Sigmoid colon (tissue), 4 donors: ENCODE measurements around the gene SLC35F6.

Source experiments
- EP300 ChIP-seq, 4 donors: sonication (generic); formaldehyde crosslinking; IDR thresholded peaks; one replicate each; pipeline ENCODE4 v1.6.1; 2017; ENCODE audit warnings: antibody characterized with exemption in 4 of 4
- POLR2A ChIP-seq, 2 donors: fragments of 450-650 bp; IDR thresholded peaks; one replicate each; pipeline ENCODE4 v1.6.1; 2016; ENCODE audit warnings: antibody characterized with exemption in 2 of 2, mild to moderate bottlenecking in 2 of 2, moderate library complexity in 2 of 2
- POLR2AphosphoS5 ChIP-seq, 4 donors: sonication (generic); formaldehyde crosslinking; IDR thresholded peaks; one replicate each; pipeline ENCODE4 v1.6.1; 2017; ENCODE audit warnings: antibody characterized with exemption in 4 of 4
- TF ChIP-seq, protein P1 (sequence below), 4 experiments: fragments of 450-650 bp in 3 of 4; fragments of 200-600 bp in 1 of 4; IDR thresholded peaks; one replicate each; pipeline ENCODE4 v1.5.1; 2016 to 2019; ENCODE audit warnings: antibody characterized with exemption in 4 of 4, mild to moderate bottlenecking in 3 of 4, moderate library complexity in 2 of 4

DNA sequence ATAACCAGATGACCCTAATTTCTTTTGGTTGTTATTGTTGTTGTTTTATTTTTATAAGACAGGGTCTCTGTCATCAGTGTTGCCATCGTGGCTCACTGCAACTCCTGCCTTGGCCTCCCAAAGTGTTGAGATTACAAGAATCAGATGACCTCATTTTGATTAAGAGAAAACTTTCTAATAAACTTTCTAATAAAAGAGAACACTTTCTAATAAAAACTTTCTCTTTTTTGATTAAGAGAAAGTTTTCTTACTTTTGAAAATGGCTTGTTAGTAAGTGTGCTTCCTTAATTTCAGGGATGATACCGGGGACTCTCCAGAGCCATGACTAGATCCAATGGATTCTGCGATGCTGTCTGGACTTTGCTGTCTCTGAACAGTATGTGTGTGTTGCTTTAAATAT is 29.4 kb downstream of the SLC35F6 start:
- TF ChIP-seq, protein P1, sequence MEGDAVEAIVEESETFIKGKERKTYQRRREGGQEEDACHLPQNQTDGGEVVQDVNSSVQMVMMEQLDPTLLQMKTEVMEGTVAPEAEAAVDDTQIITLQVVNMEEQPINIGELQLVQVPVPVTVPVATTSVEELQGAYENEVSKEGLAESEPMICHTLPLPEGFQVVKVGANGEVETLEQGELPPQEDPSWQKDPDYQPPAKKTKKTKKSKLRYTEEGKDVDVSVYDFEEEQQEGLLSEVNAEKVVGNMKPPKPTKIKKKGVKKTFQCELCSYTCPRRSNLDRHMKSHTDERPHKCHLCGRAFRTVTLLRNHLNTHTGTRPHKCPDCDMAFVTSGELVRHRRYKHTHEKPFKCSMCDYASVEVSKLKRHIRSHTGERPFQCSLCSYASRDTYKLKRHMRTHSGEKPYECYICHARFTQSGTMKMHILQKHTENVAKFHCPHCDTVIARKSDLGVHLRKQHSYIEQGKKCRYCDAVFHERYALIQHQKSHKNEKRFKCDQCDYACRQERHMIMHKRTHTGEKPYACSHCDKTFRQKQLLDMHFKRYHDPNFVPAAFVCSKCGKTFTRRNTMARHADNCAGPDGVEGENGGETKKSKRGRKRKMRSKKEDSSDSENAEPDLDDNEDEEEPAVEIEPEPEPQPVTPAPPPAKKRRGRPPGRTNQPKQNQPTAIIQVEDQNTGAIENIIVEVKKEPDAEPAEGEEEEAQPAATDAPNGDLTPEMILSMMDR (IDR thresholded peaks at IDR 0.05), result no peak
- TF ChIP-seq POLR2A (IDR thresholded peaks at IDR 0.05) (no peak), POLR2AphosphoS5 (IDR thresholded peaks at IDR 0.05) (no peak), EP300 (IDR thresholded peaks at IDR 0.05) (no peak)
